ENCODE results near the gene MATN3.

The MATN3 gene

DNA sequence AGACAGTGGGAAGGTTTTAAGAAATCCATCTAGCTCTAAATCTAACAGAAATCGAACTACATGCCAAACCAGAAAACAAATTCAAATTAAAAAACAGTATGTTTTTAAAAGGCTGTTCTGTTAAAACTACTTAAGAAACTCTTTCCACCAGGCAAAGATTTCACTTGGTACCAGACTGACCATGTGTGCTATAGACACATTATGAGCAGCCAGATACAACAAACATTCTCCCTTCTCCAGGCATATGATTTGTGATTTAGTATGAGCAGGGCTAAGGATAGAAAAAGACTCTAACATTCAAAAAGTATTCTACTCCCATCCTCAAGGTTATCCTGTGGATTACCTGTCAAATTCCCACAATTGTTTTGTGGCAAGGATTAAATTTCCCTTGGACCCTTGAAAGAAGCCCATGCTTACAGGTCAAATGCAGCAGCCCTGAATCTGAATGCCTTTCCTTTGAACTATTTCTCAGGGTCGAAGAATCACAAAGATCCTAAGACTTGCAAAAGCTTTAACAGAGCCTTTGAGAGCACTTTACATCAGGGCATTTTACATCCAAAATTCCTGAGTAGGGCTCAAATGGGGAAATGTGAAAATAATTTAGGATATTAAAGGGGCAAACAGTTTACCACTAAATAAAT, 68.1 kb downstream of the MATN3 start:
- intact Hi-C loops (cut with DNase I) = no loop called here
- DNase-seq = no peak

DNA sequence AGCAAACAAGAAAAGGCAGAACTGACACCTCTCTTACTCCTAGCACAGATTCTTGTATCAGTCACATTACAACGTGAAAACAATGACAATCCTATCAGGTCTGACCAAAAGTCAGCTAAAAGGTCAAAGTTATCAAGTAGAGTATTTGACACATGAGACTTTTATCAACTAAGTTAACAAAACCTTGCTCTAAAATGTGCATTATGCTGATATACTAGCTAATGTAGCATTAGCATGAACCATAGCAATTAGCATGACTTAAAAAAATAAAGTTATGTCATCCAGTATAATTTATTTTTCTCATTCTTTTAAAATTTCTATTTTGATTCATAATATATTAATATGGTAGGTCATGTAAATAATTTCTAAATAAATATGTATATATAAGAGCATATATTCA, 69.3 kb downstream of the MATN3 start:
- no peak for DNase-seq
- intact Hi-C loops (cut with DNase I) = no loop called here

DNA sequence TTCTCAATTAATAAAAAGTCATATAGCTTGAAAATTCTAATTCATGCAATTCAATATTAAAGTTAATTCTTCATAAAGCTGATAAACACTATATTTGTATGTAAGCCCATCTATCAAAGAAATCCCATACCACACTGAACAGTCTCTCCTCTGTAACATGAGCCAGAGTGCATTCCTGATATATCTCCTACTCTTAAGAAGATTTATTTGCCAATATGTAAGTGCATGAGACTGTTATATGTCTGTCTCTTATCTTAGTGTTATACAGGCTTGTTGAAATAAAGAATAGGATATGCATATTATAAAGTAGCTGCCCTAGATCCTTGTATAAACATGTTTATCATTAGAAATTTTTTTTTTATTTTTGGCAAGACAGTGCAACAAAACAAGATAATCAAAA, 70.3 kb downstream of the MATN3 start:
- intact Hi-C loops (cut with DNase I) = no loop called here
- no peak for DNase-seq

Data from posterior cingulate gyrus (tissue), 11 donors.